NCI-H446 (cell line): ENCODE measurements around the gene TUBA1A.
"Not testable (repeated sequence)": the region's sequence is repeated elsewhere in the genome, so short reads cannot be mapped to it uniquely, and the experiment has no call there.

Source experiments
- DNase-seq, 2 experiments: peaks; one replicate each; lab custom pipeline; 2025; lab: John Stamatoyannopoulos, UW

The TUBA1A gene

DNA sequence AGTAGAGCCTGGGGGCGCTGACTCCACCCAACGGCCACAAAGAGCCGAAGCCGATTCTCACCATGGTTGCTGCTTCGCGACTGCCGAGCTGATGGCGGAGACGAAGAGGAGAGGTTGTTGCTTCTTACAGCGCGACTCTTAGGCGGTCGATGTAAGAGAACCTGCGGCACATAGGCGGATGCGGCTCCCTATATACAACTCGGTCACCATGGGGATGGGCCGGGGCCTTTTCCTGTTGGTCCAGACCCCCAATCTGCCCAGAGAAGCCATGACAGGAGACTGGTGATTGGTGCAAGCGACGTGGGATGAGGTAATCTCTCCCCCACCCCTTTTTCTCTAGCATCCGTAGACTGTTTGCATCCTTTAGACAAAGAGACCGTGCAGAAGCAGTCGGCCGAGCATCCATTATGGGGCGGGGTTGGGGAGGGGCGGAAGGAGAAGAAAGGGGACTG, at the start of gene TUBA1A:
Gene TUBA1A (minus strand): TSS at position 165 of the 452 bp plus-strand sequence. CDS start 101 bp downstream, at position 64.
- DNase-seq: peak; percentile 97 to 98

DNA sequence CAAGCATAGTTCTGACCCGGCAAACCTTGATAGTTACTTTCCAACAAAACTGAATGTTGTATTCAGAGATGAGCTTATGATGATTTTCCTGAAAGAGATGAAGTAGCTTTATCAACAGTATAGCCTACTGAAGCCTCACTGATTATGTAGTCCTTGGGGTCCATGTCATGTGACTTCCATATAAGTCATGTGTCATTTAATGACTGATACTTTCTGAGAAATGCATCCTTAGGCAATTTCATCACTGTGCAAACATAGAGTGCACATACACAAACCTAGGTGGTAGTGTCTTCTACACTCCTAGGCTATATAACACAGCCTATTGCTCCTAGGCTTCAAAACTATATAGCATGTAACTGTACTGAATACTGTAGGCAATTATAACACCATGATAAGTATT, 47.5 kb upstream of the TUBA1A start:
- DNase-seq: no peak

DNA sequence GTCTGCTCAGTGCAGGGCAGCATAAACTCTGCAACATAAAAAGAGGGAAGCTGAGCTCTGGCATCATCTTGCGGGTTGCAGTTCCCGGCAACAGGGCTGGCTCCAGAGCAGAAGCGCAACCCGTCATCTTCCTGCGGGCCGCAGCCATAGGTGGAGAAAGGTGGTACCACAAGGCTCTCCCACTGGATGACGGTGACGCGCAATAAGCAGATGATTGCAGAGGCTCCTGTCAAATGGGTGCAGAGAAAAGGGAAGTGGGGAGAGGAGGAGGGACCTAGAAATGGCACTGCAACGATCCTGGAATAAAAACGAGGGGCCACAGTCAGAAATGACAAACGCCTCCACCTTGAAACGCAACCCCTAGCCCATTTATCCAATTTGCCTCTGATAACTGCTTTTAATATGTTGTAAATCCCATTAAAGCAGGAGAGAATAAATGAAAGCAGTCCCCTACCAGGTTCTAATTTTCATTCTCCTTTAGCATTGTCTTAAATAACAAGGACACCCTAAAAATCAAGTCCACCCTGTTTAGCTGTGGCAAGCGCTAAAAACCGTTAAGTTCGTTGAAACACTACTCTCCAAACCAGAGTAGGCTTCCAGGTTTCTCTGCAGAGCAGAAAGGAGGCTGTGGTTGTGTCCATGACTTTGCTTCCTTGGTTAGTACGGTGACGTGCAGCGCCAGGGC, 45.1 kb upstream of the TUBA1A start:
- peak; percentile 87 to 91 for DNase-seq

DNA sequence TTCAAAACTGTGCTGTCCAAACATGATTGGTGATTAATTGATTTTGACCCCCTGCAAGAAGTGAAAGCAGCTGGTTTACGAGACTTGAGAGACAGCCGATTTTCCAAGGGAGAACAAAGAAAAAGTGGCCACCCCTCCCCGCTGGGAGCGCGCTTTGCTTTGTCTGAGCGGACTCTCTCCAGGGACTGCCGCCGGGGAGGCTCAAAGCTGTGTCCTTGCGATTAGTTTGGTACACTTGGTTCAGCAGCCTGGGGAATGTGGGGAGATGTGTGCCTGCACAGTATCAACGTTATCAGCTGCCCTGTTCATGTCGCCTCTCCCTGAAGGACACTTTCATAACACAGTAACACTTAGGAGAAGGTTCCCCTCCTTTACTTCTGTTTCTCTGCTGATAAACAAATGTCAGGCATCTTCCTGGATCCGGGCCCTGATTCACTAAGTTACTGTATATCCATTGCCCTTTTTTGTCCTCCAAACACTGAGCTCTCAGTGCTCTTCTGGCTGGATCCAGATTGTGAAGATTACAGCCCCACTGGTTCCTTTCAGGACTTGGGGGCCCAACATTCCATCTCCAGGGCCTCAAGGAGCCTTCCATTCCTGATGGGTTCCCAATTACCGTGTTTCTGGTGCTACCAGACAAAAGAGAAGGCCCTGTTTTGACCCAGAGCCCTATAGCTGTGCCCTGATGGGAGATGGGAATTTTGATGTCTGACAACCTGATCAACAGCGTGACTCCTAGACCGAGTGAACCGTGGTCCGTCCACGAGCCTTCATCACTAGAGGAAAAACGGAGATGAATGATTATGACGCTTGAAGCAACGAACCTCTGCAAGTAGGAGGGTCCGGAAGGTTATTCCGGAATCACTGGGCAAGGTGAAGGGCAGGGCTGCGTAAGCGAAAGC, 44.3 kb upstream of the TUBA1A start:
- DNase-seq: peak; percentile 66 to 73

DNA sequence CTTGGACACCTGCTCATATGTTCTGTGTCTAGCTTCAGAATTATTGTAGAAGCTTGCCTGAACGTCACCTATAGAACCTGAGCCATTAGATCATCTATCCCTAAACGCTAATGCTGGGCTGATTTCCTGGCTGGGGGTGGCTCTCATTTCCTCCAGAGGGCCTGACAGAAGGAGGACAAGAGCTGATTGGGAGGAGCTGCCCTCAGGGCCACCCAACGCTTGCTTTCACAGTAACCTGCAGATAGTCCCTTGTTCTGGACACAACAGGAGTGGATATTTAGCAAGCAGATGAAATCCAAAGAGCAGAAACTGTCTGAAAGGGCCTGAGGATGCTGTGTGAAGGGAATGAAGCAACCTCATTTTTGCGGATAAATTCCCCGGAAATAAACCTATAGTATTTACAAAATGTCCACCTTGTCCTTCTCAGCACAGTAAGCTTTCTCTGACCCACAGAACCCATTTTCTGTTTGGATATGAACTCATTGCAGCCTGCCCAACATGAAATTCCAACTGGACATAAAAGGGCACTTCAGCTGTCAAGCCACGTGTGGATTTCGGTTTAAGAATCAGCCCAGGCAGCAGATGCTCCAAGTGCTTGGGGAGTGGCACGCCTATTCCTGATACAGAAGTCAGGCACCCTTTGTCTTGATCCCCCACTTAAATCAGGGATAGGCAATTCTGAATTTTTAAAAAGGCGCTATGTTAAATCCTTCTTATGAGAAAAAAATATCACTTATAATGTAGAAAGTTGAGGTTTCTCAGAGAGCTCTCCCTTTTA, 43.2 kb upstream of the TUBA1A start:
- peak; percentile 23 to 33 for DNase-seq

DNA sequence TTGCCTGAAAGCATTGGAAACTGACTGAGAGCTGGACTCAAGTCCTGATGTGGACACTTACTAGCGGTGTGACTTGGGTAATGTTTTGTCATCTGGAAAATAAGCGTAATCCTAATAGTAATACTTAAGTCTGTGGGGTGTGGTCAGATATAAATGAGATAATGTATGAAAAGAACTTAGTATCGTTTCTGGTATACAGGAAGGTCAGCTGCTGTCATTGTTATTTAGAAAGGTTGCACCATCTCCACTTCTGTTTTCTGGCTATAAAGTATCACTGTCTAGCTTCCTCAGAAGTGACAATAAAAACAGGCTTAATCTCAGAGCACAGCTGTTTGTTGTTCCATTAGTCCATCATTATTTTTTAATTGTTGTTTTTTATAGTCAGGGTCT, 41.9 kb upstream of the TUBA1A start:
- DNase-seq: no peak

DNA sequence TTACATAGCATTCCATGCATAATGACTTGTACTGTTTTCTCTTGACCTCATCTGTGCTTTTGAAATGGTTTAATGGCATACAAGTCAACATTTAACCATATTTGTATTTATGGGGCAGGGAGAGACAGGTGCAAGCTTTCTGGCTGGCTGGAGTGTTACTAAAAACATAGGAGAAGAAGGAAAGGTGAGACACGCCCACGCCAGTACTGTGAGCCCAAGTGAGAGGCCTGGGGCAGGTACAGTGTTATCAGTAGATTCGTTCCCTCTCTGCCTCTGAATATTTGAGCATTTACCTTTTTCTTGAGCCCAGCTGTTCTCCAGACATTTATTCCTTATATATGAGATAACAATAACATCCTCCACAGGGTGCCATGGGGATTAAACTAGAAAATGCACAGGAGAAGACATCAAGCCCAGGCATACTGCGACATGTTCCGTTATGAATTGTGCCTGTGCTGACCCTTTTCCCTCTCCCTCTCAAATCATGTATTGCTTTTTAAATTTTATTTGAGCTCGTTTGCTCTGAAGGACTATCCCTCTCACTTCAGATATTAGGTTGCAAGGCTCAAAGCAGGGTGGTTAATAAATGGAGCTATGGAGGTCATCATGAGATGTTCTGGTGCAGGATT, 41.4 kb upstream of the TUBA1A start:
- DNase-seq: no peak

DNA sequence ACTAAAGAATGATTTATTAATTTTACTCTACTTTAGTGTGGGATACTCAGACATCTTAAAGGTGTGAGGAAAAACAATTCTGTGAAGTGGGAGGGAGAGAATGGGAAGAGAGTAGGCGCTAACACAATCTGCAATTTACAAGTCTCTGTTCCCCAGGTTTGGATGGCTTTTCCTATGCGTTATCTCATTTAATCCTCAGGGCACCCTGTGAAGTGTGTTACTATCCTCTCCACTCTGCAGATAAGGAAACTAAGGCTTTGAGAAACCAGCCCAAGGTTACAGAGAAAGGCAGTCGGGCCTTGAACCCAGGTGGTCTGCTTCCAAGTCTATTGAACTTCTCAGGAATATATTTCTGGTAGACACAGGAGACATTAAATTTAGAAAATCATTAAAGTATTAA, 39.8 kb upstream of the TUBA1A start:
- no peak for DNase-seq

DNA sequence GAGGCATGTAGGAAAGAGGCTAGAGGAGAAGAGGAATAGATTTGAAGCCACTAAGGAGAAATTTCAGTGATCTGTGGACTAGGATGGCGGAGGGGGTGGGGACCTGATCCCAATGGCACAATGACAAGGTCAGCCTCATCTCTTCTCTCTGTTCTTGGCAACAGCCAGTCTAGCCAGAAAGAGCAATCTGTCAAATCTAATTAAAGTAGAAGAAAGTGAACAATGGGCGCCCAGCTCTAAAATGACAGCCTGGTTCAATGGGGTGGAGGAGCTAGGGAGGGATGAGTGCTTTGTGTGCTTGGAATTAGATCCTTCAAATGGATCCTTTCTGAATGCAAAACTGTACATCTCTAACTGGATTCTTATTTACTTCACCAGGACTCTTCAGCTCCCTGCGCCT, 38.8 kb upstream of the TUBA1A start:
- DNase-seq: peak; percentile 58 to 80

DNA sequence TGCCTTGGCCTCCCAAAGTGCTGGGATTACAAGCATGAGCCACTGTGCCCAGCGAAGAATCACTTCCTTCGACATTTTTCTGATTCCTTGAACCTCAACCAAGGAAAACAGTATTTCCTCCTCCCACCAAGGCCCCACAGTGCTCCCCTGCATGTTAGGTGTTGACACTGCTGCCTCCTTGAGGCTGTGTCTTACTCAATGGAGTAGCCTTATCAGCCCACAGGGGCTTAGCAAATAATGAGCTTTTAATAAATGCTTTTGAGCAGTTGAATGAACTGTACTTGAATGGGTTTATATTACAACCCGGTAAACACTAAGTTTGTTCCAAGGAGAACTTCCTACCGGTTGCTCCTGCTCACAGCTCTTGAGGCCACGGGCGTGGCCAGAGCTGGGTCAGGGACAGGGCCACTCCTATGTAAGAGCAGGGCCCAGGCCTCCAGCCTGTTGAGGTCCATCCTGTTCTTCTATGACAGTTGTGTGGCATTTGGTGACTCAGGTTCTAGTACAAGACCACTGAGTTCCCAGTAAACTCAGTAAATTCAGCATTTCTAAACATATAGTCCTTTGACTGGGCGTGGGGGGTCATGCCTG, 36.8 kb upstream of the TUBA1A start:
- peak in 1 of 2 experiments; percentile 8 for DNase-seq

DNA sequence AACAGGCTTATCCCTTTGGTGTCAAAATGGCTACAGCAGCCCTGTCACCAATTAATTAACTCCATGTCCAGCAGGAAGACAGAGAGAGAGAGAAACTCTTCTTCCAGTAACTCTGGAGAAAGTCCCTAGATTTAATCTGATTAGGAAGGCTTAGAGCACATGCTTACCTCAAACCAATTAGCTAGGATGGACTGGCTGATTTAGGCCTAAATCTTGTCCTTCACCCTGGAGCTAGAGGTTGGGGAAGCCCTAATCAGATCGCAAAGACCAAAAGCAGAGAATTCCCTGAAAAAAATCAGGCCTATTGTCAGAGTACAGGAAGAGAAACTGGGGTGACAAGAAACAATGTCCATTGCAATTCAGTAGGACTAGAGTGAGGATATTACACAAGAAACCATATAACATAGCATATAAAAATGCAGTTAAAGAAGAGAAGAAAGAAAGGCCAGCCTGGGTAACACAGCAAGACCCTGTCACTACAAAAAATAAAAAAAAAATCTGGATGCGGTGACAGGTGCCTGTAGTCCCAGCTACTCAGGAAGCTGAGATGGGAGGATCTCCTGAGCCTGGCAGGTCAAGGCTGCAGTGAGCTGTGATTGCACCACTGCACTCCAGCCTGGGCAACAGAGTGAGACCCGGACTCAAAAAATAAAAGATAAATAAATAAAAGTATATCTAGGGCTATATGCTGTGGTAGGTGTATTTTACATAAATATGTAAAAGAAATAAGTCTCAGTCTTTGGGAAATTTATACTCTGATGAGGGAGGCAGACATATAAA, 34.9 kb upstream of the TUBA1A start:
- DNase-seq: no peak

DNA sequence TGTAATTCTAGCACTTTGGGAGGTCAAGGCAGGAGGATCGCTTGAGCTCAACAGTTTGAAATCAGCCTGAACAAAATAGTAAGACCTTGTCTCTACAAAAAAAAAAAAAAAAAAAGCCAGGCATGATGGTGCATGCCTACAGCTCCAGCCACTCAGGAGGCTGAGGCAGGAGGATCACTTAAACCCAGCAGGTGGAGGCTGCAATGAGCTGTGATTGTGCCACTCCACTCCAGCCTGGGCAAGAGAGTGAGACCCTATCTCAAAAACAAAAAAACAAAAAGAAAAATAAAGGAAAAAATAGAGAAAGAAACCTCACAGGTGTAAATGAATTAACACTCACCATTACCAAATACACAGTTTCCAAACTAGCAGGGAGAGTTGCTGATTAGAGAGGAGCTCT, 34.2 kb upstream of the TUBA1A start:
- no peak for DNase-seq

DNA sequence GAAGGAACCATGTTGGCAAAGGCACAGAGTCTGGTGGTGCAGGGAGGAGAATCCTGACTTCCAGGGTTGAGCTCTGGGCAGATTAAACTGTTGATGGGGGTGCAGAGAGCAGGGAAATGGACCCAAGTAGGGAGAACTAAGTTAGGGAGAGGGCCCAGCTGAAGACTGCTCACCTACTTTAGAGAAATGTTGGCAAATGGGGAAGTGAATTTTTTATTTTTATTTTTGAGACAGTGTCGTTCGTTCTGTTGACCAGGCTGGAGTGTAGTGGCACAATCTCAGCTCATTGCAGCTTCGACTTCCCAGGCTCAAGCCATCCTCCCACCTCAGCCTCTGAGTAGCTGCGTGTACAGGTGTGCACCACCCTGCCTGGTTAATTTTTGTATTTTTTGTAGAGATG, 32.1 kb upstream of the TUBA1A start:
- DNase-seq: no peak

DNA sequence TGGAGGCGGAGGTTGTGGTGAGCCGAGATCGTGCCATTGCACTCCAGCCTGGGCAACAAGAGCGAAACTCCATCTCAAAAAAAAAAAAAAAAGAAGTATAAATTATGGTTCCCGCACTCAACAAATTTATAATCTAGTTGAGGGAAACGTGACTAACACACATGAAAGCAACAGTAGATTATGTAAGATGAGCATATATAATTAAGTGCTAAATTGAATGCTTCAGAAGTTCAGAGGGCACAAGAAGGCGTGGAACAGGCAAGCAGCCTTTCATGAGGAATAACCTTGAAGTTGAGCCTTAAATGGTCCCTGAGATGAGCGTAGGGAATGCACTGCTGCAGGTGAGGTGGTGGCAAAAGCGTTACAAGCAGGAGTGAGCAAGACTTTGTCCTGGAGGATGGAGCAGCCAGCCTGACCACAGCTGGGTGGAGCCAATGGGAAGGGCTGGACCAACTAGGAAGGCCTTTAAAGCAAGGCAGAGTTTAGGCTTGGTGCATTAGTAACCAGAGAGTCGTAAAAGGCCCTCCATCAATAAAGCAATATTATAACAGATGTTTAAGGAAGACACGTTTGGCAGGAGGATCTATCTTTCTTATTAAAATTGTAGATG, 30.6 kb upstream of the TUBA1A start:
- no peak for DNase-seq

DNA sequence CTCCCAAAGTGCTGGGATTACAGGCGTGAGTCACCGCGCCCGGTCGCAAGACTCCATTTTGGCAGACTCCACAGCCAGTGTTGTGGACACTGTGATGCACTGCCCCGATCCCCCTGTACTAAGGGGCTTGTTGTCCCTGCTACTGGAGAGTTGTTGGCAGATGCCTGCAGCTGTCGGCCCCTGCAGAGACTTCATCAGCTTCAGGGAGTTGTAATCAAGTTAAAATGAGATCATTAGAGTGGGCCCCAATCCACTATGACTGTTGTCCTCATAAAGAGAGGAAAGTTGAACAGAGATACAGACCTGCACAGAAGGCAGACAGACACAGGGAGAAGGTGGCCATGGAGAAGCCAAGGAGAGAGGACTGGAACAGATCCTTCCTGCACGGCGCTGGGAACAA, 23.7 kb upstream of the TUBA1A start:
- DNase-seq: no peak

DNA sequence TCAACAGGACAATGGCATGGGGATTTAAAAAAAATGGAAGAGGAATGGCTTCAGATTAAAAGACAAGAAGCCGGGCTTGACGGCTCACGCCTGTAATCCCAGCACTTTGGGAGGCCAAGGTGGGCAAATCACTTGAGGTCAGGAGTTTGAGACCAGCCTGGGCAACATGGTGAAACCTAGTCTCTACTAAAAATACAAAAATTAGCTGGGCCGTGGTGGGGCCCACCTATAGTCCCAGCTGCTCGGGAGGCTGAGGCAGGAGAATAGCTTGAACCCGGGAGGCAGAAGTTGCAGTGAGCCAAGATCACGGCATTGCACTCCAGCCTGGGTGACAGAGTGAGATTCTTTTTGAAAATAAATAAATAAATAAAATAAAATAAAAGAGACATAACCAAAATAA, 21.8 kb upstream of the TUBA1A start:
- not testable (repeated sequence) for DNase-seq

DNA sequence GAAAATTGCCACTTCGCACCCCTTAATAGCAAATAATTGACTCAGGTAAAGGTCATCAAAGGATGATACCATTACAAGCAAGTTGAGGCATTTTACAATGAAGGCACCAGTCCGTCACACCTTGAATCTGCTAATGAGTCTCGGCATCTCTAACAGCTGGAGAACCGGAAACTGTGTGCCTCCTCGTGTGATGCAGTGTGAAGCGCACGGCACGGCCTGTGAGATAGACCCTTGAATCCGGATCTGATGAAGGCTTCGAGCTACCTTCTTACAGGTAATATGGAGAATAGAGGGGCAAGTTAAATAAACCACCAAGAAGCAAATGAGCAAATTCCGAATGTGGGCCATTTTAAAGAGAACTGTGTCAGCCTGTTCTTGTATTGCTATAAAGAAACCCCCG, 19.8 kb upstream of the TUBA1A start:
- DNase-seq: no peak

DNA sequence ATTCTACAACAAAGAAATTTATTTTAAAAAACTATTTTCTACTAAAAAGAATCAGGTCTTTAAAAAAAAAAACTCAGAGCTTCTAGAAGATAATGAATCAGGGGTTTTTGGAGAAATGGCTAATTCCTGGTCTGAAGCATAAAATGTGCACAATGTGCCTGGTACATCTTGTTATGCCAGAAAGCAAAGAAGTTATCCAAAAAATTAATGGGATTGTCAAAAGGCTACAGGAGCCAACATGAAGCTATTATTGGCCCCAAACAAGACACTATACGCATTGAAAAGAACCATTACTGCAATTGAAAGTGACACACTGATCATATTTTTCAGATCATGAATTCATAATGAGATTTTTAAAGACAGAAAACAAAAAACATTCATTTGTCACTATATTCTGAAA, 19.3 kb upstream of the TUBA1A start:
- DNase-seq: no peak

DNA sequence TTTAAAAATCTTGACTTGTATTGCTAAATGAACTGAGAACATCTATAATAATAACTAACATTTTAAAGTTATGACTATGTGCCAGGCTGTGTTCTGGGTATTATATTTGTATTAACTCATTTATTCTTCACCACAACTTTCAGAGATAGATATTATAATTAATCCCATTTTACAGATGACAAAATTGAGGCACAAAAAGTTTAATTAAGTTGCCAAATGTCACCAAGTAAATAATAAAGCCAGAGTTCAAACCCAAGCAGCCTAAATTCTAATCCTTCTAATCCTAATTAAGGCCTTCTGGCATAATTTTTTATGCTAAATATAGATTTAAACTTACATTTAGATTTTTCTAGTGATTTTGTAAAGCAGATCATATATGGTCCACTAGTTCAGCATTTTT, 17.5 kb upstream of the TUBA1A start:
- no peak for DNase-seq

DNA sequence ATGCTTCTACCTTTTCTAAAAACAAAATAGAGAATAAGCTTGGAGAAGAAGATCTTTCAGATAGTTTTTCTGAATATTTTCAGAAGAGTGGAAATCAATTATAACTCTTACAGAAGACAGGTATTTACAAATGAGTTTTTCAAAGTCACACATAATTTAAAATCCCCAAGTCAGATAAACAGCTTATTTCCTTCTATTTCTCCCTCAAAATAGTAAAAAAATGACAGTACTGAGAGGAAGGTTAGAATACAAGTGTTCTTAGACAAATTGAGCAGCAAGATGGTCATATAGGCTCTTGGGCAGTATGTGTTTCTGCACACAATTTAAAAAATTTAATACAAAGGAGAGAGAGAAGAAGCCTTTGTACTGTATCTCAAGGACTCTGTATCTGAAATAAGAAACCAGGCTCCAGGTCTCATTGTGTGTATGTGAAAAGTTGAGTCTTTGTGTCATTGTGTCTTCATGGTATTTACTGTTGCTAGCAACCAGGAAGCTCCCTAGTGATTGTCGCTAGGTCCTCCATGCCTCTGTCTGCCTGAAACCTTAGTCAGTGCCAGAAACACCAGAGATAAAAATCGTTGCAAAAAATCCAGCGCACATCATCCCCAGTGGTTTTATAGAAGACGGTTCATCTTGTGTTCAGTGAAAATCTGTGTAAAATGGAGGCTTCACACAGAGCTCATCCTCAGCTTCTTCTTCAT, 12.9 kb upstream of the TUBA1A start:
- DNase-seq: peak; percentile 23 to 30
